H1 (cell line): Measurements from ENCODE around the gene DUSP9. TPM values are rescaled to one million over a fixed set of nuclear protein-coding genes. Genes with fewer than 3 reads are reported as not detected.

Experiments used
- CTCF ChIA-PET: fragments of 300-600 bp; sonication (Branson Sonifier 250); formaldehyde crosslinking; loops from one replicate; lab custom pipeline; 2021; ENCODE audit not compliant: partially characterized antibody; lab: Charles Lee
- POLR2A ChIA-PET: fragments of 300-600 bp; sonication (Branson Sonifier 250); formaldehyde crosslinking; loops from one replicate; lab custom pipeline; 2021; ENCODE audit warnings: inconsistent platforms; ENCODE audit not compliant: partially characterized antibody; lab: Charles Lee
- DNase-seq, 2 experiments: peaks; one replicate each; pipeline versions ENCODE4 v3.0.0 to v3.0.0-alpha.2; 2010 to 2022; ENCODE audit warnings: low spot score in 2 of 2, low read depth in 1 of 2, mixed read lengths in 1 of 2
- FAIRE-seq: peaks from 2 replicates; lab custom pipeline; 2011; peaks lifted over from hg19 to GRCh38; lab: Jason Lieb, UNC
- H2AFZ ChIP-seq: 2 replicates; pipeline ENCODE4 v1.8.1; 2012; ENCODE audit warnings: low read length, inconsistent platforms
- H2AK5ac ChIP-seq: 2 replicates; pipeline ENCODE4 v1.6.1; 2013; ENCODE audit warnings: low read depth, low read length
- H2BK120ac ChIP-seq: replicated peaks from 2 replicates; pipeline ENCODE3; 2013; ENCODE audit warnings: low read depth, low read length, inconsistent platforms
- H2BK12ac ChIP-seq: 2 replicates; pipeline ENCODE4 v1.6.1; 2013; ENCODE audit warnings: low read depth, low read length
- H2BK15ac ChIP-seq: 2 replicates; pipeline ENCODE4 v1.6.1; 2013; ENCODE audit warnings: low read length
- H2BK20ac ChIP-seq: 2 replicates; pipeline ENCODE4 v1.6.1; 2013; ENCODE audit warnings: low read length
- H2BK5ac ChIP-seq: 2 replicates; pipeline ENCODE4 v1.6.1; 2013; ENCODE audit warnings: low read depth, low read length
- H3K14ac ChIP-seq: 2 replicates; pipeline ENCODE4 v1.6.1; 2013; ENCODE audit warnings: inconsistent platforms; ENCODE audit not compliant: insufficient read length
- H3K18ac ChIP-seq: 2 replicates; pipeline ENCODE4 v1.6.1; 2013; ENCODE audit warnings: low read length; ENCODE audit errors: extremely low read depth
- H3K23ac ChIP-seq: 2 replicates; pipeline ENCODE4 v1.6.1; 2013; ENCODE audit warnings: inconsistent platforms; ENCODE audit not compliant: insufficient read length
- H3K23me2 ChIP-seq: 2 replicates; pipeline ENCODE4 v1.6.1; 2013; ENCODE audit warnings: low read depth, low read length
- H3K27ac ChIP-seq: 2 replicates; pipeline ENCODE4 v1.6.1; 2011; ENCODE audit warnings: low read depth, low read length, inconsistent platforms
- H3K27me3 ChIP-seq, 4 experiments: replicated peaks in 1 of 4; 1 replicate in 1 of 4; 2 replicates in 3 of 4; pipeline versions ENCODE4 v1.6.1 to v1.8.1; 2011 to 2013; ENCODE audit warnings: low read length in 3 of 4, mild to moderate bottlenecking in 3 of 4, inconsistent platforms in 2 of 4, mixed read lengths in 2 of 4, moderate library complexity in 1 of 4; ENCODE audit not compliant: control insufficient read depth in 3 of 4, insufficient read depth in 3 of 4; ENCODE audit errors: extremely low read depth in 1 of 4
- H3K36me3 ChIP-seq, 4 experiments: 2 replicates each; pipeline versions ENCODE4 v1.6.1 to v1.8.1; 2011 to 2013; ENCODE audit warnings: mild to moderate bottlenecking in 4 of 4, low read length in 3 of 4, moderate library complexity in 2 of 4, control low read depth in 1 of 4, inconsistent platforms in 1 of 4; ENCODE audit not compliant: insufficient read depth in 4 of 4, control insufficient read depth in 2 of 4
- H3K4ac ChIP-seq: replicated peaks from 2 replicates; pipeline ENCODE3; 2013; ENCODE audit warnings: low read length, low read depth, mixed read lengths, inconsistent platforms; ENCODE audit not compliant: insufficient read length
- H3K4me1 ChIP-seq, 4 experiments: replicated peaks in 1 of 4; 1 replicate in 1 of 4; 2 replicates in 3 of 4; pipeline versions ENCODE4 v1.6.1 to v1.8.1; 2011 to 2013; ENCODE audit warnings: low read length in 3 of 4, inconsistent platforms in 2 of 4, mixed read lengths in 1 of 4; ENCODE audit not compliant: insufficient read depth in 4 of 4, control insufficient read depth in 3 of 4
- H3K4me2 ChIP-seq, 2 experiments: 2 replicates each; pipeline versions ENCODE4 v1.6.1 to v1.8.1; 2011 to 2013; ENCODE audit warnings: low read depth in 2 of 2, low read length in 2 of 2, control low read depth in 1 of 2, inconsistent platforms in 1 of 2, mild to moderate bottlenecking in 1 of 2; ENCODE audit not compliant: insufficient read depth in 1 of 2
- H3K4me3 ChIP-seq, 4 experiments: fragments of 200-600, 300-600 bp in 1 of 4; sonication (generic), shearing (Covaris generic), sonication (Bioruptor Twin) in 1 of 4; 2 replicates each; pipeline versions ENCODE4 v1.5.1 to v1.8.1; 2011 to 2016; ENCODE audit warnings: low read length in 4 of 4, low read depth in 3 of 4, control low read depth in 2 of 4, inconsistent platforms in 2 of 4, mild to moderate bottlenecking in 2 of 4, mixed read lengths in 1 of 4, moderate library complexity in 1 of 4; ENCODE audit not compliant: insufficient read depth in 2 of 4; ENCODE audit errors: extremely low read depth in 1 of 4
- H3K56ac ChIP-seq: replicated peaks from 2 replicates; pipeline ENCODE3; 2013; ENCODE audit warnings: low read depth, mild to moderate bottlenecking, mixed read lengths, low read length, inconsistent platforms; ENCODE audit not compliant: insufficient read length
- H3K79me1 ChIP-seq: 2 replicates; pipeline ENCODE4 v1.6.1; 2013; ENCODE audit warnings: low read depth, low read length, control low read depth
- H3K79me2 ChIP-seq, 2 experiments: 2 replicates each; pipeline versions ENCODE4 v1.6.1 to v1.8.1; 2012 to 2013; ENCODE audit warnings: low read length in 2 of 2, mild to moderate bottlenecking in 2 of 2, inconsistent platforms in 1 of 2; ENCODE audit not compliant: insufficient read depth in 2 of 2, control insufficient read depth in 1 of 2
- H3K9ac ChIP-seq, 4 experiments: replicated peaks in 1 of 4; 1 replicate in 1 of 4; 2 replicates in 3 of 4; pipeline versions ENCODE4 v1.6.1 to v1.8.1; 2011 to 2013; ENCODE audit warnings: low read depth in 3 of 4, low read length in 3 of 4, control low read depth in 2 of 4, mild to moderate bottlenecking in 2 of 4, moderate library complexity in 2 of 4, inconsistent platforms in 1 of 4; ENCODE audit errors: extremely low read depth in 1 of 4
- H3K9me3 ChIP-seq, 2 experiments: 2 replicates each; pipeline versions ENCODE4 v1.6.1 to v1.8.1; 2012 to 2013; ENCODE audit warnings: mild to moderate bottlenecking in 2 of 2, moderate library complexity in 2 of 2, control low read depth in 1 of 2, inconsistent platforms in 1 of 2, low read depth in 1 of 2, low read length in 1 of 2, mixed read lengths in 1 of 2; ENCODE audit not compliant: insufficient read depth in 2 of 2
- H4K20me1 ChIP-seq, 2 experiments: replicated peaks in 1 of 2; 2 replicates each; pipeline versions ENCODE3 to v1.8.1; 2011 to 2013; ENCODE audit warnings: inconsistent platforms in 2 of 2, low read length in 2 of 2, mild to moderate bottlenecking in 1 of 2; ENCODE audit not compliant: insufficient read depth in 2 of 2, control insufficient read depth in 1 of 2
- H4K5ac ChIP-seq: 2 replicates; pipeline ENCODE4 v1.6.1; 2013; ENCODE audit warnings: low read length, low read depth, mixed read lengths, inconsistent platforms; ENCODE audit not compliant: insufficient read length
- H4K8ac ChIP-seq: 2 replicates; pipeline ENCODE4 v1.8.0; 2013; ENCODE audit warnings: mild to moderate bottlenecking, moderate library complexity, low read length, inconsistent platforms; ENCODE audit not compliant: insufficient read depth; ENCODE audit errors: extremely low read depth
- H4K91ac ChIP-seq: replicated peaks from 2 replicates; pipeline ENCODE3; 2013; ENCODE audit warnings: low read length, mixed read lengths, inconsistent platforms; ENCODE audit not compliant: insufficient read length
- CHD2 ChIP-seq: IDR thresholded peaks from 2 replicates; pipeline ENCODE4 v1.6.1; 2012; ENCODE audit warnings: low read length, improper control_type of control experiment
- EP300 ChIP-seq, 2 experiments: IDR thresholded peaks; 1 replicate in 1 of 2; 2 replicates in 1 of 2; pipeline ENCODE4 v1.6.1; 2011 to 2012; ENCODE audit warnings: low read depth in 2 of 2, low read length in 2 of 2, mild to moderate bottlenecking in 2 of 2, borderline replicate concordance in 1 of 2, inconsistent platforms in 1 of 2, moderate library complexity in 1 of 2
- SP1 ChIP-seq: IDR thresholded peaks from 2 replicates; pipeline ENCODE4 v1.6.1; 2011; ENCODE audit warnings: low read depth, low read length
- YY1 ChIP-seq: IDR thresholded peaks from 2 replicates; pipeline ENCODE4 v1.6.1; 2011; ENCODE audit warnings: low read depth, mild to moderate bottlenecking, low read length
- WGBS, 2 experiments: shearing (Covaris generic) in 1 of 2; methylation state at CpG; one replicate each; pipeline versions ENCODE4 v1.1.6 to v1.1.7; 2013 to 2015; ENCODE audit warnings: low lambda C conversion rate in 2 of 2, mixed read lengths in 2 of 2, inconsistent platforms in 1 of 2, low coverage in 1 of 2, missing lambda C conversion rate in 1 of 2; ENCODE audit not compliant: insufficient replicate concordance in 2 of 2, insufficient coverage in 1 of 2, insufficient read length in 1 of 2; ENCODE audit errors: extremely low coverage in 1 of 2, missing lambda C conversion rate in 1 of 2; 5-methylcytosine and 5-hydroxymethylcytosine counted together
- polyA plus RNA-seq, 7 experiments: library from polyadenylated mRNA; depleted of rRNA in 3 of 7; stranded (reverse) in 5 of 7; unstranded in 2 of 7; fragments of >200 nt in 5 of 7; fragments of 200-250 nt in 2 of 7; gene quantifications; 1 replicate in 5 of 7; 2 replicates in 1 of 7; 4 replicates in 1 of 7; pipeline versions ENCODE4 v1.2.1 to v1.2.3, GENCODE V29; 2011 to 2013; ENCODE audit warnings: missing spikeins in 2 of 7, mixed read lengths in 2 of 7
- total RNA-seq: library from RNA; stranded (reverse); fragmentation: NEBNext Ultra II Directional; extraction: Animal tissue kit (Norgen Biotek cat#: 25700); gene quantifications from 2 replicates; pipeline ENCODE4 v1.2.1, GENCODE V29; 2021

DUSP9 gene
- total and polyA plus RNA-seq, 2 of the 8 experiments (the other 6 are each of a cell fraction or from before 2014, with no cell fraction given), result 0.80 to 1.1 TPM

DNA sequence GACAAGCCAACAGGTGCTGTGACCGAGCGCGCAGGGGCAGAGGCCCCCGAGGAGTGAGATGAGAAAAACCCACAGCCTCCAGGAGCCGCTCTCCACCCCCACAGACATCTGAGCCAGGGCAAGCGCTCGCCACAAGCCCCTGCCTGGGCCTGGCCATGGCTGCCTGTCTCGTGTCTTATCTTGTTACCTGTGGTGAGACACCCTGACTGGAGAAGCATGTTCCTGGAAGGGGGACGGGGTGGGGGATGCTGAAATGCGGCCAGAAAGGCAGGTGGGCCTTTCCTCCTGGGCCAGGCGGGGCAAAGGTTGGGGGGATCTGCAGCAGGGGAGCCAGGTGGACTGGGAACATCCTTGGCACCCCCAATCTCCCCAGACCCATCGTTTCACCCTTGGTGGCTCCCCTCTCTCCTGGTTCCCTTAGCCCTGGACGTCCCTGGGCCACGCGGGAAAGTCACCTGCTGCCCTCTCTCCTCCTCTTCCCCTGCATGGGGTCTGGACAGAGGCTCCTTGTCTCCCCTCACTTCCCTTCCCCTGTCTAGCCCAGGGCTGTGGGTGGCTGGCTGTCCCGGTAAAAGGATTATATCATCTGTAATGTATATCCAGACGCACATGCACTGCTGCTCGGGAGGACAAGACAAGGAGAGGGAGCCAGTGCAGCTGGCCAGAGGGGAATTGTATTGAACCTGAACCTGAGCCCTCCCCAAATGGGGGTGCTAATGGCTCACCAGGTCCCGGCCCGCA lies 8.4 kb upstream of the DUSP9 start:
- H4K5ac ChIP-seq, result no peak overlapping the region
- no peak overlapping the region for H3K56ac ChIP-seq
- H3K4me1 ChIP-seq, result peaks cover 0 to 13% (median 7%) of the 10 kb centered on the region in 4 experiments; a peak in 5 of 7 replicates
- H2BK15ac ChIP-seq, result no peak overlapping the region
- H3K23ac ChIP-seq, result no peak overlapping the region
- peaks cover 5% of the 10 kb centered on the region; the same call in 1 of the 2 replicates for H3K23me2 ChIP-seq
- CTCF ChIA-PET, result interaction anchor here (0.9 to 21.6 kb wide), 3 partner anchors 17 to 100 kb away, joined by 3 to 408 read pairs (median 5); partner anchors contain the start of gene DUSP9
- H3K4me2 ChIP-seq, result no peak overlapping the region
- H3K79me1 ChIP-seq, result no peaks in the 10 kb centered on the region
- DNase-seq (no peak), FAIRE-seq (no peak)
- no peak overlapping the region for H2BK20ac ChIP-seq
- POLR2A ChIA-PET, result interaction anchor here (1.5 kb wide), 1 partner anchor 14 kb away, joined by 3 read pairs; no protein-coding TSS in a partner anchor
- H4K8ac ChIP-seq, result no peak overlapping the region
- 84% methylated on average over 7 of the region's 20 CpGs; no CpG with 5 or more reads in 1 of the 2 experiments for WGBS, 2 experiments
- H2AFZ ChIP-seq, result no peak overlapping the region
- H3K18ac ChIP-seq, result no peak overlapping the region
- no peak overlapping the region for H2BK5ac ChIP-seq
- peaks cover 0 to 6% of the 10 kb centered on the region in 2 experiments for H4K20me1 ChIP-seq
- no peak overlapping the region for H3K9ac ChIP-seq
- H3K27me3 ChIP-seq, result peaks cover 17 to 31% (median 30%) of the 10 kb centered on the region in 4 experiments
- no peak overlapping the region for H2BK120ac ChIP-seq
- no peak overlapping the region for H3K4ac ChIP-seq
- H3K14ac ChIP-seq, result no peak overlapping the region
- H3K9me3 ChIP-seq, result no peaks in the 10 kb centered on the region; a peak in 1 of 4 replicates
- H2AK5ac ChIP-seq, result no peak overlapping the region
- no peaks in the 10 kb centered on the region for H3K79me2 ChIP-seq
- no peak overlapping the region for H3K27ac ChIP-seq
- no peak for TF ChIP-seq YY1
- no peak for TF ChIP-seq EP300 (IDR thresholded peaks at IDR 0.05; ENCODE audit: borderline replicate concordance in 1 of 2, low read depth in 2 of 2, low read length in 2 of 2)
- TF ChIP-seq SP1, result no peak
- no peak for TF ChIP-seq CHD2
- H3K36me3 ChIP-seq, result no peaks in the 10 kb centered on the region
- H2BK12ac ChIP-seq, result no peak overlapping the region
- no peak overlapping the region for H4K91ac ChIP-seq
- no peak overlapping the region for H3K4me3 ChIP-seq
